OCI-LY1 (cell line): ENCODE measurements around the gene HIBADH.

Experiments
- CTCF ChIP-seq: fragments of 200-600 bp; sonication (generic), shearing (Covaris generic); IDR thresholded peaks from 2 replicates; pipeline ENCODE4 v1.5.1; 2017; ENCODE audit warnings: mild to moderate bottlenecking, antibody characterized with exemption, low read length, moderate library complexity, mixed read lengths
- EZH2 ChIP-seq: fragments of 200-600 bp; sonication (generic), shearing (Covaris generic); IDR thresholded peaks from 2 replicates; pipeline ENCODE4 v1.8.0; 2017; ENCODE audit warnings: borderline replicate concordance, mixed run types, mild to moderate bottlenecking, antibody characterized with exemption, low read length, moderate library complexity, mixed read lengths

- no peak for TF ChIP-seq CTCF
- TF ChIP-seq EZH2, result no peak
Measured at GRCh38 chr7:27697861-27698430, 35.3 kb upstream of the HIBADH start.
